H9 (cell line): ENCODE measurements around the gene APPL2. TPM values are rescaled to one million over a fixed set of nuclear protein-coding genes. Genes with fewer than 3 reads are reported as not detected.
"Not testable (repeated sequence)": the region's sequence is repeated elsewhere in the genome, so short reads cannot be mapped to it uniquely, and the experiment has no call there.

Experiments used
- DNase-seq: peaks from one replicate; pipeline ENCODE4 v3.0.0-alpha.2; 2017
- H2AFZ ChIP-seq: one replicate; pipeline ENCODE4 v1.6.1; 2013; ENCODE audit warnings: mild to moderate bottlenecking, low read length, control low read depth, moderate library complexity
- H2AK5ac ChIP-seq: 2 replicates; pipeline ENCODE4 v1.6.1; 2013; ENCODE audit warnings: low read length, control low read depth, mixed read lengths; ENCODE audit not compliant: insufficient read length
- H2BK120ac ChIP-seq: one replicate; pipeline ENCODE4 v1.6.1; 2013; ENCODE audit warnings: low read depth, mild to moderate bottlenecking, low read length, control low read depth, inconsistent platforms; ENCODE audit not compliant: poor library complexity, severe bottlenecking
- H2BK12ac ChIP-seq: 2 replicates; pipeline ENCODE4 v1.6.1; 2013; ENCODE audit warnings: low read length, control low read depth, mixed read lengths, low read depth; ENCODE audit not compliant: insufficient read length
- H2BK15ac ChIP-seq: 2 replicates; pipeline ENCODE4 v1.6.1; 2013; ENCODE audit warnings: low read depth, low read length, control low read depth
- H2BK20ac ChIP-seq: one replicate; pipeline ENCODE4 v1.6.1; 2013; ENCODE audit warnings: low read depth, mild to moderate bottlenecking, low read length, control low read depth, inconsistent platforms; ENCODE audit not compliant: poor library complexity, severe bottlenecking
- H2BK5ac ChIP-seq: 2 replicates; pipeline ENCODE4 v1.6.1; 2013; ENCODE audit warnings: low read length, control low read depth, mixed read lengths; ENCODE audit not compliant: insufficient read length
- H3K14ac ChIP-seq: 2 replicates; pipeline ENCODE4 v1.6.1; 2013; ENCODE audit warnings: low read length, control low read depth; ENCODE audit not compliant: insufficient read depth
- H3K18ac ChIP-seq: 2 replicates; pipeline ENCODE4 v1.6.1; 2013; ENCODE audit warnings: low read depth, mild to moderate bottlenecking, mixed read lengths, low read length, control low read depth; ENCODE audit not compliant: insufficient read length
- H3K23ac ChIP-seq: 2 replicates; pipeline ENCODE4 v1.6.1; 2013; ENCODE audit warnings: low read length, control low read depth, mixed read lengths, low read depth; ENCODE audit not compliant: insufficient read length
- H3K23me2 ChIP-seq: 2 replicates; pipeline ENCODE4 v1.6.1; 2013; ENCODE audit warnings: low read depth, mild to moderate bottlenecking, mixed read lengths, low read length, control low read depth; ENCODE audit not compliant: insufficient read length, poor library complexity, severe bottlenecking
- H3K27ac ChIP-seq: 2 replicates; pipeline ENCODE4 v1.5.1; 2013; ENCODE audit warnings: low read length, control low read depth, mixed read lengths, low read depth; ENCODE audit not compliant: insufficient read length
- H3K27me3 ChIP-seq: 2 replicates; pipeline ENCODE4 v1.6.1; 2013; ENCODE audit warnings: low read length, control low read depth, inconsistent platforms; ENCODE audit not compliant: insufficient read depth
- H3K4ac ChIP-seq: 2 replicates; pipeline ENCODE4 v1.6.1; 2013; ENCODE audit warnings: low read depth, mild to moderate bottlenecking, control low read depth, inconsistent platforms, low read length, moderate library complexity
- H3K4me1 ChIP-seq: 2 replicates; pipeline ENCODE4 v1.6.1; 2013; ENCODE audit warnings: low read length, control low read depth, inconsistent platforms; ENCODE audit not compliant: insufficient read depth
- H3K4me2 ChIP-seq: 2 replicates; pipeline ENCODE4 v1.6.1; 2013; ENCODE audit warnings: low read length, control low read depth, mixed read lengths; ENCODE audit not compliant: insufficient read length, insufficient read depth
- H3K56ac ChIP-seq: 2 replicates; pipeline ENCODE4 v1.6.1; 2013; ENCODE audit warnings: low read depth, mild to moderate bottlenecking, mixed read lengths, low read length, control low read depth; ENCODE audit not compliant: insufficient read length
- H3K79me1 ChIP-seq: 2 replicates; pipeline ENCODE4 v1.6.1; 2013; ENCODE audit warnings: low read depth, mild to moderate bottlenecking, moderate library complexity, low read length, control low read depth, inconsistent platforms; ENCODE audit not compliant: insufficient read depth, poor library complexity, severe bottlenecking
- H3K79me2 ChIP-seq: 2 replicates; pipeline ENCODE4 v1.6.1; 2013; ENCODE audit warnings: low read length, control low read depth, inconsistent platforms; ENCODE audit not compliant: insufficient read depth
- H3K9ac ChIP-seq: 2 replicates; pipeline ENCODE4 v1.6.1; 2013; ENCODE audit warnings: low read length, control low read depth, mixed read lengths; ENCODE audit not compliant: insufficient read length; ENCODE audit errors: extremely low read depth
- H3K9me3 ChIP-seq: one replicate; pipeline ENCODE4 v1.6.1; 2013; ENCODE audit warnings: low read depth, low read length, inconsistent platforms; ENCODE audit not compliant: control insufficient read depth
- H3T11ph ChIP-seq: one replicate; pipeline ENCODE4 v1.6.1; 2013; ENCODE audit warnings: mild to moderate bottlenecking, low read length, control low read depth, inconsistent platforms
- H4K20me1 ChIP-seq: one replicate; pipeline ENCODE4 v1.6.1; 2013; ENCODE audit not compliant: control insufficient read depth, insufficient read length, insufficient read depth
- H4K5ac ChIP-seq: 2 replicates; pipeline ENCODE4 v1.6.1; 2013; ENCODE audit warnings: low read depth, mild to moderate bottlenecking, mixed read lengths, low read length, control low read depth; ENCODE audit not compliant: insufficient read length
- H4K8ac ChIP-seq: replicated peaks from 2 replicates; pipeline ENCODE4 v1.6.1; 2013; ENCODE audit warnings: low read length, control low read depth, mixed read lengths, low read depth; ENCODE audit not compliant: insufficient read length
- H4K91ac ChIP-seq: 2 replicates; pipeline ENCODE4 v1.6.1; 2013; ENCODE audit warnings: low read depth, mild to moderate bottlenecking, moderate library complexity, mixed read lengths, low read length, control low read depth; ENCODE audit not compliant: insufficient read length
- H3K27ac Mint-ChIP-seq, 3 experiments: 2 replicates in 2 of 3; 3 replicates in 1 of 3; pipeline ENCODE4 v1.8.0; 2020 to 2021; ENCODE audit warnings: mixed read lengths in 3 of 3, mild to moderate bottlenecking in 1 of 3, moderate library complexity in 1 of 3
- H3K27me3 Mint-ChIP-seq: 2 replicates; pipeline ENCODE4 v1.8.0; 2021; ENCODE audit warnings: low read depth, mild to moderate bottlenecking, moderate library complexity, mixed read lengths
- H3K36me3 Mint-ChIP-seq, 3 experiments: 2 replicates in 2 of 3; 3 replicates in 1 of 3; pipeline ENCODE4 v1.8.0; 2020 to 2021; ENCODE audit warnings: low read depth in 3 of 3, mixed read lengths in 3 of 3; ENCODE audit not compliant: insufficient read depth in 1 of 3
- H3K4me1 Mint-ChIP-seq, 2 experiments: 2 replicates each; pipeline ENCODE4 v1.8.0; 2020; ENCODE audit warnings: mixed read lengths in 2 of 2
- H3K4me3 Mint-ChIP-seq, 2 experiments: 2 replicates in 1 of 2; 3 replicates in 1 of 2; pipeline ENCODE4 v1.8.0; 2020 to 2021; ENCODE audit warnings: mild to moderate bottlenecking in 2 of 2, mixed read lengths in 2 of 2, moderate library complexity in 1 of 2
- H3K9me3 Mint-ChIP-seq, 2 experiments: 2 replicates in 1 of 2; 3 replicates in 1 of 2; pipeline ENCODE4 v1.8.0; 2020; ENCODE audit warnings: mild to moderate bottlenecking in 2 of 2, mixed read lengths in 2 of 2, moderate library complexity in 1 of 2
- WGBS: extraction: QIAGEN DNeasy Blood & Tissue Kit; methylation state at CpG from one replicate; pipeline ENCODE4 v1.1.7; 2013; ENCODE audit warnings: missing lambda C conversion rate, low lambda C conversion rate, mixed read lengths; ENCODE audit not compliant: insufficient read length; ENCODE audit errors: extremely low coverage; 5-methylcytosine and 5-hydroxymethylcytosine counted together
- total RNA-seq: library from RNA; stranded (reverse); gene quantifications from 2 replicates; pipeline ENCODE4 v1.2.1, GENCODE V29; 2021

Gene APPL2
- total RNA-seq, 1 experiment from 2014 or later = 18.5 TPM

DNA sequence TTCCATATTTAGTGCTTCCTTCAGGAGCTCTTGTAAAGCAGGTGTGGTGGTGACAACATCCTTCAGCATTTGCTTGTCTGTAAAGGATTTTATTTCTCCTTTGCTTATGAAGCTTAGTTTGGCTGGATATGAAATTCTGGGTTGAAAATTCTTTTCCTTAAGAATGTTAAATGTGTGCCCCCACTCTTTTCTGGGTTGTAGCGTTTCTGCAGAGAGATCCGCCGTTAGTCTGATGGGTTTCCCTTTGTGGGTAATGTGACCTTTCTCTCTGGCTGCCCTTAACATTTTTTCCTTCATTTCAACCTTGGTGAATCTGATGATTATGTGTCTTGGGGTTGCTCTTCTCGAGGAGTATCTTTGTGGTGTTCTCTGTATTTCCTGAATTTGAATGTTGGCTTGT lies 52.6 kb downstream of the APPL2 start:
- H2BK15ac ChIP-seq, H3K23me2 ChIP-seq, H4K8ac ChIP-seq, H4K20me1 ChIP-seq, H3K27me3 ChIP-seq, H3K18ac ChIP-seq, H2BK5ac ChIP-seq, DNase-seq, H3K4me1 ChIP-seq, H3K27ac ChIP-seq, H3K9me3 ChIP-seq, H3K4me2 ChIP-seq, H3K27ac Mint-ChIP-seq, H2BK20ac ChIP-seq, H3K79me1 ChIP-seq, H3K9ac ChIP-seq, H3K4ac ChIP-seq, H2BK12ac ChIP-seq, H3K79me2 ChIP-seq, H2AFZ ChIP-seq, H3K23ac ChIP-seq, H3K4me1 Mint-ChIP-seq, H3K56ac ChIP-seq, H3T11ph ChIP-seq, H4K5ac ChIP-seq, H3K27me3 Mint-ChIP-seq, H4K91ac ChIP-seq, H2BK120ac ChIP-seq, H2AK5ac ChIP-seq, H3K14ac ChIP-seq, H3K4me3 Mint-ChIP-seq: not testable (repeated sequence)
- WGBS = no CpG with 5 or more reads among the region's 4 CpGs
- Mint-ChIP-seq H3K36me3 (peaks cover 65 to 85% (median 80%) of the 10 kb centered on the region in 3 experiments), H3K9me3 (peaks cover 23 to 45% of the 10 kb centered on the region in 2 experiments)

DNA sequence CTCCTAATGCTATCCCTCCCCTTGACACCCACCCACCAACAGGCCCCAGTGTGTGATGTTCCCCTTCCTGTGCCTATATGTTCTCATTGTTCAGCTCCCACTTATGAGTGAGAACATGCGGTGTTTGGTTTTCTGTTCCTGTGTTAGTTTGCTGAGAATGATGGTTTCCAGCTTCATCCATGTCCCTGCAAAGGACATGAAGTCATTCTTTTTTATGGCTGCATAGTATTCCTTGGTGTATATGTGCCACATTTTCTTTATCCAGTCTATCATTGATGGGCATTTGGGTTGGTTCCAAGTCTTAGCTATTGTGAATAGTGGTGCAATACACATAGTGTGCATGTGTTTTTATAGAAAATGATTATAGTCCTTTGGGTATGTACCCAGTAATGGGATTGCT lies 56.9 kb downstream of the APPL2 start:
- not testable (repeated sequence) for H3K14ac ChIP-seq, H3K4me1 ChIP-seq, H2AK5ac ChIP-seq, H3K18ac ChIP-seq, H4K8ac ChIP-seq, H3K4me2 ChIP-seq, H3K4me3 Mint-ChIP-seq, H3K27ac Mint-ChIP-seq, H3K9me3 ChIP-seq, H3T11ph ChIP-seq, DNase-seq, H3K27me3 Mint-ChIP-seq, H2BK120ac ChIP-seq, H2BK15ac ChIP-seq, H2BK20ac ChIP-seq, H3K27ac ChIP-seq, H2BK5ac ChIP-seq, H3K27me3 ChIP-seq, H3K23me2 ChIP-seq, H3K23ac ChIP-seq, H3K9ac ChIP-seq, H3K56ac ChIP-seq, H4K20me1 ChIP-seq, H3K79me1 ChIP-seq, H4K91ac ChIP-seq, H3K4ac ChIP-seq, H2BK12ac ChIP-seq, H4K5ac ChIP-seq, H2AFZ ChIP-seq, H3K79me2 ChIP-seq, H3K4me1 Mint-ChIP-seq
- no CpG with 5 or more reads among the region's 1 CpG for WGBS
- H3K36me3 Mint-ChIP-seq = peaks cover 50 to 67% (median 66%) of the 10 kb centered on the region in 3 experiments
- H3K9me3 Mint-ChIP-seq = peaks cover 23 to 39% of the 10 kb centered on the region in 2 experiments
